GM18520 (cell line): ENCODE results near the gene PDZRN4.
"Not testable (repeated sequence)": the region's sequence is repeated elsewhere in the genome, so short reads cannot be mapped to it uniquely, and the experiment has no call there.

ENCODE experiments used
- ATAC-seq: cut with Tn5 transposase; IDR thresholded peaks from one replicate; pipeline ENCODE4 v1.9.1; 2021; ENCODE audit not compliant: unreplicated experiment

PDZRN4 gene

GRCh38 chr12:41552588-41552987 is 364.5 kb downstream of the PDZRN4 start:
- no peak for ATAC-seq

GRCh38 chr12:41556176-41556575 is 368.1 kb downstream of the PDZRN4 start:
- ATAC-seq, result no peak

- no peak for ATAC-seq
Observed at GRCh38 chr12:41557344-41557743, 369.2 kb downstream of the PDZRN4 start.

GRCh38 chr12:41558671-41559070 is 370.6 kb downstream of the PDZRN4 start:
- no peak for ATAC-seq

- ATAC-seq, result no peak
Observed at GRCh38 chr12:41563051-41563450, 374.9 kb downstream of the PDZRN4 start.

- ATAC-seq, result no peak
Observed at GRCh38 chr12:41564816-41565215, 376.7 kb downstream of the PDZRN4 start.

- no peak for ATAC-seq
Observed at GRCh38 chr12:41566703-41567102, 378.6 kb downstream of the PDZRN4 start.

- no peak for ATAC-seq
Observed at GRCh38 chr12:41573445-41573844, 385.3 kb downstream of the PDZRN4 start.

GRCh38 chr12:41576925-41577324 is 388.8 kb downstream of the PDZRN4 start:
- ATAC-seq, result no peak

- no peak for ATAC-seq
Observed at GRCh38 chr12:41577995-41578394, 389.9 kb downstream of the PDZRN4 start.

- no peak for ATAC-seq
Observed at GRCh38 chr12:41585784-41586183, 397.7 kb downstream of the PDZRN4 start.

- ATAC-seq, result no peak
Observed at GRCh38 chr12:41587574-41587973, 399.5 kb downstream of the PDZRN4 start.

GRCh38 chr12:41589878-41590277 is 401.8 kb downstream of the PDZRN4 start:
- no peak for ATAC-seq

GRCh38 chr12:41596190-41596589 is 408.1 kb downstream of the PDZRN4 start:
- ATAC-seq, result no peak

GRCh38 chr12:41604830-41605229 is 416.7 kb downstream of the PDZRN4 start:
- ATAC-seq, result no peak

- ATAC-seq, result no peak
Observed at GRCh38 chr12:41605545-41606305, 417.6 kb downstream of the PDZRN4 start.

- no peak for ATAC-seq
Observed at GRCh38 chr12:41606468-41607445, 418.6 kb downstream of the PDZRN4 start.

- ATAC-seq, result no peak
Observed at GRCh38 chr12:41612892-41613557, 424.9 kb downstream of the PDZRN4 start.

- not testable (repeated sequence) for ATAC-seq
Observed at GRCh38 chr12:41615174-41615573, 427.1 kb downstream of the PDZRN4 start.

GRCh38 chr12:41619705-41620104 is 431.6 kb downstream of the PDZRN4 start:
- ATAC-seq, result no peak

GRCh38 chr12:41621291-41621690 is 433.2 kb downstream of the PDZRN4 start:
- no peak for ATAC-seq
